GM18867 (cell line): Measurements from ENCODE around the gene IRF9.
A peak's percentile ranks its signal among the peaks of the same experiment; 100 is the strongest.

Experiments used
- ATAC-seq: cut with Tn5 transposase; IDR thresholded peaks from one replicate; pipeline ENCODE4 v1.9.1; 2021; ENCODE audit warnings: mild to moderate bottlenecking, moderate library complexity; ENCODE audit not compliant: unreplicated experiment

The IRF9 gene, protein sequence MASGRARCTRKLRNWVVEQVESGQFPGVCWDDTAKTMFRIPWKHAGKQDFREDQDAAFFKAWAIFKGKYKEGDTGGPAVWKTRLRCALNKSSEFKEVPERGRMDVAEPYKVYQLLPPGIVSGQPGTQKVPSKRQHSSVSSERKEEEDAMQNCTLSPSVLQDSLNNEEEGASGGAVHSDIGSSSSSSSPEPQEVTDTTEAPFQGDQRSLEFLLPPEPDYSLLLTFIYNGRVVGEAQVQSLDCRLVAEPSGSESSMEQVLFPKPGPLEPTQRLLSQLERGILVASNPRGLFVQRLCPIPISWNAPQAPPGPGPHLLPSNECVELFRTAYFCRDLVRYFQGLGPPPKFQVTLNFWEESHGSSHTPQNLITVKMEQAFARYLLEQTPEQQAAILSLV

DNA sequence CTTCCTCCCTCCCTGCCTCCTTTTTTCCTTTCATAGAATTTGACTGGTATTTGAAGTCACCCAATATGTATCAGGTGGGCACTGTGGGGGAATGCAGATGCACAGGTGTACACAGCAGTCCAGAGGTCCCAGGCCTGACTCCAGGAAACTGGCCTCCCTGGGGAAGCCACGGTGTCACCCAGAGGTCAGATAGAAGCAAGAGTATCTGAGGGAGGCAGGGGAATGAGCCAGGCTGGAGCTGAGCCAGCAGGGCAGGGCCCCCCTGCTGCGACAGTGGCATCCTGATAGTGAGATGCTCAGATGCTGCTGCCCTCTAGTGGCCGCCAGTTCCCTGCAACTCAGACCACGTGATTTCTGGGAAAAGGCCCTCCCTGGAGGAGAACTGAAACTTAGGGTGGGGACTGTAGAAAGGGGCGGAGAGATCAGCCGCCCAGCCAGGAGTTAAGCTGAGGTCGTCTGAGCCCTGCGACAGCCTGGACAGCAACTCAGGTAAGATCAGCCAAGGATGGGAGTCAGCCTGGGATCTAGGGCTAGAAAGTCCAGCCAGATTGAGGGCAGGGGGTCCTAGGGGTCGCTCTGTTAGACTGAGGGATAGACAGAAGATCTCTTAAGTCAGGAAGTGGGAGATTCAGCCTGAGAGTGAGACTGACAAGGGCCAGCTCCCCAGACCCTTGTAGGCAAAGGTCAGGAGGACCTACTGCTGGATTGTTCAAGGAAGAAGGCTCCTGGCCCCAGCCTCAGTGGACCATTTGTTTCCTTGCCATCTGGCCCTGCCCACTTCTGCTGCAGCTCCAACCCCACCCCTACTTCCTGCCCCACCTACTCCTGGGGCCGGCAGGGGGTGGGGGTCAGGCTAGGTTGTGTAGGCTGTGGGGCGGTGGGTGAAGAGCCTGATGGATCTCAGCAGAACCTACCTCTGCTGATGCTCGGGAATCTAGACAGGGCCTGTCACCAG, at the start of gene IRF9:
TSS of gene IRF9 (plus strand) at position 416 of the 955 bp plus-strand sequence. CDS start 880 bp downstream, outside the sequence.
- peak; percentile 77 for ATAC-seq

DNA sequence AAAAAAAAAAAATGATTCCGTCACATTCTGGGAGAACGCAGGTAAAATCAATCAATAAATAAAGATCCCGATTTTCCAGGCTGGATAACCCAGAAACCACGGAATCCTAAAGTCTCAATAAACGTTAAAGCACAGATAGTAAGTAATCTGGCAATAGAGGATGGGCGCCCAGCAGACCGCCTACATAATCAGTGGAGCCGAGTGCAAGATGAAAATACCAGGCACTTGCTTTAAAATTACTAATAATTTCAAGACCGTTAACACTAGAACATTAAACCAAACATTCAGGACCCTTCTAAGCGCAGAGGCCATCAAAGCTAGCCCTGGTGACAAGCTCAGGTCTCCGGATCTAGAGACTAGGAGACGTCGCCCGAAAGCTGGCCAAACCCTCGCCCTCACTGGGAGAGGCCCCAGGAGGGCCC, 47.7 kb upstream of the IRF9 start:
- no peak for ATAC-seq

DNA sequence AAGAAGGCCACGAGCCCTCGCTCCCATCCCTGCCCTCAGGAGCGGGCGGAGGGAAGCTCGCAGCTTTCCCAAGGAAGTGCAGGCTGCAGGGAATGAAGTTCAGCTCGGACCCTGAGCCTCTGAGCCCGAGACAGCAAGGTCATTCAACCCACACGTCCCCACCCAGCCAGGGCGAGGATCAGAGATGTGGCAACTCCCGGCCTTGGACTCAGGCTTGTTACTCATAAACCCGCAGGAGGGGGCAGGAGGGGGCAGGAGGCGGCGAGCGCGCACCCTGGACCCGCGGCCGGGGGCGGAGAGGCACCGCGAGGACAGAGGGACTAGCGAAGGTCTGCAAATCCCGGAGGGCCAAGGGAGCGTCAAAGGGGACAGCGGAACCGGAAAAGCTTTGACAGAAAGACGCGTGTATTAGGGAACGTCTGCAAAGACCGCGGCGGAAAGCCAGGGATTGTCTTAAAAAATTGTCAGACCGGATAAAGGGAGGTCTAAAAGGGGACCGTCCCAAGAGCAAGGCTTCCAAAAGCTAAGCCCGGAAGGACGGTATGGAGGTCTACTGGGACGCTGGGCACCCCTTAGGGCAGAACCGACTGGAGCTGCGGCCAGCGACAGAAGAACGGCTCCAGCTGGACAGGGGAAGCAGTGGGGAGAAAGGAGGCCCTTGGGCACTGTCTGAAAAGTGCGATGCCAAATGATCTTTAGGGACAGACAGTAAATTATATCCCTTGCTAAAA, 47.1 kb upstream of the IRF9 start:
- ATAC-seq, result peak; percentile 28

DNA sequence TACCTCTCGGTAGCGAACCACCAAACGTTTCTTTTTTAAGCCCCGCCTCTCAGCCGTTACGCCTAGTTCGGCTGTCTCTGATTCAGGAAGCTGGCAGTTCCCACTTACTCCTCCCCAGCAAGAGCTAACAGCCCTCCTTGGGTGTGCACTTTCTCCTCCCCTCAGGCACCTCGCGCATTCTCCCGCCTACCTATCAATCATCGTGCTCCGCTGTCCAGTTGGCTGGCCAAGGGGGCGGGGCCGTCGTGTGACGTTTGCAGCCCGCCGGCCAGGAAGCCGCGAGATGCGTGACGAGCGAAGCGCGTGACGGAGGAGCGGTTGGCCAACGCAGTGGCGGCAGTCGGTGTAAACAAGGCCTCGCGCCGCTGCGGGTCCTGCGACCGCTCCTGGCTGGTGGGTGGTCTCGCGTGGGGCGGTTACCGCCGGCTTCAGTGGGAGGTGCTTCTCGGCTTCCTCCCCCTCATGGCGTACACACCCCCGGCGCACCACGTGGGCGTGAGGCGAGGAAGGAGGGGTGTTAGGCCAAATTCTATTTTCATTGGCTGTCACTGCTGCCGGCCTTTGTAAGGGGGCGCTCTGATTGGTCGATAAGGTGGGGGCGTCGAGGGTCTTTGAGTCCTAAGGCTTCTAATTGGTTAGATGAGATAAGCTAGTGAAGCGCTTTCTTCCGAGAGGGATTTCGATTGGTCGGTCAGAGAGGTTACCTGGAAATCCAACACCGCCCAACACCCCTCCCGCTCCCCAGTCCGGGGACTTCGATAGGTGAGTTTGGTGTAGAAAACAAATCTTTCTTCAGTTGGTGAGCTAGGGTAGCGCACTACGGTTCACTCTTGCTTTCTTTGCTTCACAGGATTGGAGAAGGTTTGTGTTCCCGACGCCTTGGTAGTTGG, 46.3 kb upstream of the IRF9 start, which contains the start of the genes DCAF11 and NRL:
TSS of gene DCAF11 (plus strand) at position 246 of the 890 bp plus-strand sequence. CDS start 818 bp downstream, outside the sequence.
TSS of gene NRL (minus strand) at position 418 of the 890 bp plus-strand sequence. CDS start 32,101 bp downstream, outside the sequence.
- ATAC-seq, result peak; percentile 83

DNA sequence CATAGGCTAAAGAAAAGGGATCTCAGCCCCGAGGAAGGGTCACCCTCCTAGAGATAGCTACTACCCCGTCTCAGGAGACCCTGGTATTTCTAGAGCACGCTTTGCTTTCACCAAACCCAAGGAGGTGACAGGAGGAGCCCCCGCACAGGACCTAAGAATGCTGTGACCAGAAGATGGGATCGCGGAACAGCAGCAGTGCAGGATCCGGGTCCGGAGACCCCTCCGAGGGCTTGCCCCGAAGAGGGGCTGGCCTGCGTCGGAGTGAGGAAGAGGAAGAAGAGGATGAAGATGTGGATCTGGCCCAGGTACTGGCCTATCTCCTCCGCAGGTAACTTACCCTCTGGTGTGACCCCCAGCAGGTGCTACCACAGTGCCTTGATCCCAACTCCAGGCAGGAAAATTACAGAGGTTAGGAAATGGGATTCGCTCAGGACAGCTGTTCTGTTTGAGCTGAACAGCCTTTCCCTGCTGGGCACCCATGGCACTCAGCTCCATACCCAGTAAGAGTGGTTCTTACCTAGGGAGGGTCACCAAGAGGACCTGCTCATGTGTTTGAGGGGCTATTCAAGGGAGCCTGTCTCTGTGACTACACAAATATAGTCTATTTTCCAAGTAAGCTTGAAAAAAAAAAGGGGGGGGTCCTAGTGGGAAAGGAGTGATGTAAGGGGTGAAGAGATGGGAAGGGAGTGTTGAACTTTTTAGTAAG, 45.5 kb upstream of the IRF9 start:
- ATAC-seq, result no peak

DNA sequence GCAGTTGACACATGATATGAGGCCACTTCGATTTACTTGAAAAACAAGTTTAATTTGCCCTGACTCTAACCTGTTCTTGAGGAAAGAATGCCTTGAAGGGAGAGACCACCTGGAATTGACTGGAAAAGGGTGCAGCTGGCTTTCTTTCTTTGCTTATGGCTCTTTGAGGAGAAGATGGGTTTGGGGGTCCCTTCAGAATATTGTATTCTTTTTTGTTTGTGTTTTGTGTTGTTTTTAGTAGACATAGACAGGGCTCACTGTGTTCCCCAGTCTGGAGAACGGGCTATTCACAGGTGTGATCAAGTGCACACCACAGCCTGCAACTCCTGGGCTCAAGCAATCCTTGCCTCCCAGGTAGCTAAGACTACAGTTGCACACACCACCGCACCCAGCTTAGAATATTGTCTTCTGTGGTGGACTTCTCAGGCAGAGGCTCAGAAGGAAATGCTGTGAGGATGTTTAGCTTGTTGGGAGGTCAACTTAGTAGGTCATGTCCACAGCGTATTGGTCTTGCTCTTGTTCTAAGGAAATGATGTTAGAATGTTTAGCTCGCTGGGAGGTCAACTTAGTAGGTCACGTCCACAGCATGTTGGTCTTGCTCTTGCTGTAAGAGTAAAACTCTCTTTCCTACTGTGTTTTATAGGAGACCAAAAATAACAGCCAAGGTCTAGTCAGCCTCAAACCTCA, 44.8 kb upstream of the IRF9 start:
- ATAC-seq, result no peak

DNA sequence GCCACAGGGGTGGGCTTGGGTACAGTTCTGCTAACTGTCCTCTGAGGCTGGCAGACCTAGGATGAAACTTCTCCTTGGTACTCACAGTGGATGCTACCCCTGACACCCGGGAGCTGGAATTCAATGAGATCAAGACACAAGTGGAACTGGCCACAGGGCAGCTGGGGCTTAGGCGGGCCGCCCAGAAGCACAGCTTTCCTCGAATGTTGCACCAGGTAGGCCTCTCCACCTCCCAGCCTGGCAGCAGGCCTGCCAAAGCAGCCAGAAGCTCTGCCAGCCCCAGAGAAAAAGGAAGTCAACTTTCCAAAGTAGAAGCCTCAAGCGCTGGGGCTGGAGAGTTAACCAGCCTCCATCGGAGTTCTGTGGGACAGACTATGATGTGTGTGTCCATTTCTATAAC, 43.9 kb upstream of the IRF9 start:
- ATAC-seq, result no peak

DNA sequence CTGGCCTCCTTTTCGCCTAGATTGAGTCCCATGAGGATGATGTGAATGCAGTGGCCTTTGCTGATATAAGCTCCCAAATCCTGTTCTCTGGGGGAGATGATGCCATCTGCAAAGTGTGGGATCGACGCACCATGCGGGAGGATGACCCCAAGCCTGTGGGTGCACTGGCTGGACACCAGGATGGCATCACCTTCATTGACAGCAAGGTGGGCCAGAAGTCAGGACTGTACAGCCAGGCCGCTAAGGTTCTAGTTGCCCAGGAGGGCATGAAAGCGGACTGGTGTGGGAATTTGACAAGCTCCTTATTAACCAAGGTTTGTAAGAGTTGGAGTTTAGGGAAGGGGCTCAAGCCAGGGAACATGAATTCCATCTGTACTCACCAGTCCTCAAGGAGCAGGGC, 41.4 kb upstream of the IRF9 start:
- no peak for ATAC-seq

DNA sequence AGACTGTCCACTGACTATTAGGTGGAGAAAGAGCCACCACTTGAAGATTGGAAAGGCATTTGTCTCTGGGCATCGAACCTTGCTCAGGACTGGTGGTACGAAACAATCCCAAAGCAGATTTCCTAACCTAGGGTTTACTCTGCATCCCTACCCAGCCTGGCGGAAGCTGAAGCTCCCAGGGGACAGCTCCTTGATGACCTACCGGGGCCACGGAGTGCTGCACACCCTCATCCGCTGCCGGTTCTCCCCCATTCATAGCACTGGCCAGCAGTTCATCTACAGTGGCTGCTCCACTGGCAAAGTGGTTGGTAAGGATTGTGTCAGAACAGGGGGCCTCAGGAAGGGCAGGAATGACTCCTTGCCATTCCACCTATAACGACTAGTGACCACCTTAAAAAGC, 39.9 kb upstream of the IRF9 start:
- ATAC-seq, result no peak

DNA sequence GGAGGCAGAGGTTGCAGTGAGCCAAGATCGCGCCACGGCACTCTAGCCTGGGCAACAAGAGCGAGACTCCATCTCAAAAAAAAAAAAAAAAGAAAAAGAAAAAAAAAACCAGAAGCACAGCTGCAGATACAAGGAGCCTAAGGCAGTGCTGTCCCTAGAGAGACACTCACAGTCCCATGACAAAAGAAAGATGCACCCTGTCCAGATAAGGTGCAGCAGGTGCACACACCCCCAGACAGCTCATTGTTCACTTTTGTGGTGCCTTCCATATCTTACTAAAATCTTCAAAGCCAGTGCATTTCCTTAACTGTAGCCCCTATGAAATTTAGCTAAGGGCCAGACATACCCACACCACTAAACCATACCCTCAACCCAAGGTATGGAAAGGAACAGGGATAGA, 38.6 kb upstream of the IRF9 start:
- ATAC-seq, result no peak

DNA sequence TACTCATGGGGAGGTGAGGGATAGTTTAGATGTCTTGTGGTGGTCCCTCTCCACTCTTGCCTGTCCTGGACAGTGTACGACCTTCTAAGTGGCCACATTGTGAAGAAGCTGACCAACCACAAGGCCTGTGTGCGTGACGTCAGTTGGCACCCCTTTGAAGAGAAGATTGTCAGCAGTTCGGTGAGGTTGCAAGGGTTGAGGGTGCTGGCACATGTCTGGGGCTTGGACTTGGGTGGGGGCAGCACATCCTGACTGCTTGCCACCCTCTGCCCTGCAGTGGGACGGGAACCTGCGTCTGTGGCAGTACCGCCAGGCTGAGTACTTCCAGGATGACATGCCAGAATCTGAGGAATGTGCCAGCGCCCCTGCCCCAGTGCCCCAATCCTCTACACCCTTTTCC, 38.2 kb upstream of the IRF9 start:
- no peak for ATAC-seq

DNA sequence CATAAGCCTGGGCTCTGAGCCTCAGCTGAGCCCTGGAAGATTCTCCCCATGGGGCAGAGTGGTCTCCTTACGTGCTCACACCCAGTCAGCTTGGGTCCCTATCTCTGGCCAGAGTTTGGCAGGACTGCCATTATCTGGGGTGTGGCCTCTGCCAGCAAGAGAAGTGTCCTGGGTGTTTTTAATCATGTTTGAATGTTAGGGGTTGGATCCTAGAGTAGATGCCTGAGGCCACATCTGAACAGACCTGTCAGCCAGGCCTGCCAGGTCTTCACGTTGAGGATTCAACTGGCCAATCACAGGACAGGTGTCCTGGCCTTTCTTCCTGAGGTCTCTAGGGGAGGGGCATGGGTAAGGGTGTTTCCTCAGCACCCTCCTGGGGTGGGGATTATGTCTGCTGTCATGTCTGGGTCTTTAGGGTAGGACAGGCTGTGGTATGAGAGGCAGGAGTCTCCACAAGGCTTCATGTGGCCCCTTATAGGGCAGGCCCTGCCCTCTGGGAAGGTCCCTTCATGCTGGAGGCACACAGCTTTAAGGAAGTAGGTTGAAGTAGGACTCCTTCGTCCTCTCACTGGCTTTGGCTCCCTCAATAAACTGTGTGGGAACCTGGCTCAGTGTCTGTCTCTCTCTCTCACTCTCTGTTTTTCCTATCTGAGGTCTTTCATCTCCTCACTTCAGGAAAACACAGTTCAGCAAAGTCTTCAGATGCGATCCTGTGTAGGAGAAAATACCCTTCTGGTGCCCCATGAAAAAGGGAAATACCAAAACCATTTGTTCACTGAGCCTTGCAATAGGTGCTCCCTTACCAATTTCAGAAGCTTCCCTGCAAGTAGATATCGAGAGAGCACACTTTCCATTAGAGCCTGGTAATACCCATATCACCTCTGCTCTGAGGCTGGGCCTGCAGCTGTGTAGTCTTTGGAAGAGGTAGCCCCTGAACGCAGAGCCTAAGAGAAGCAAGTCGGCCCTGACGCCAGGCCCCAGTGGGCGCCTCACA, 37.3 kb upstream of the IRF9 start:
- no peak for ATAC-seq

DNA sequence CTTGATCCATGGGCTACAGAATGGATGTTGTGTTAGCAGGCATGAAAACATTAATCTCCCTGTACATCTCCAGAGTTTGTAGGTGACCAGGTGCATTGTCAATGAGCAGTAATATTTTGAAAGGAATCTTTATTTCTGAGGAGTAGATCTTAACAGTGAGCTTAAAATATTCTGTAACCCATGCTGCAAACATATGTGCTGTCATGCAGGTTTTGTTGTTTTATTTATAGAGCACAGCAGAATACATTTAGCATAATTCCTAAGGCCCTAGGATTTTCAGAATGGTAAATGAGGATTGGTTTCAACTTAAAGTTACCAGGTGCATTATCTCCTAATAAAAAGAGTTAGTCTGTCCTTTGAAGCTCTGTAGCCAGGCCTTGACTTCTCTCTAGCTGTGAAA, 34.1 kb upstream of the IRF9 start:
- ATAC-seq, result no peak

DNA sequence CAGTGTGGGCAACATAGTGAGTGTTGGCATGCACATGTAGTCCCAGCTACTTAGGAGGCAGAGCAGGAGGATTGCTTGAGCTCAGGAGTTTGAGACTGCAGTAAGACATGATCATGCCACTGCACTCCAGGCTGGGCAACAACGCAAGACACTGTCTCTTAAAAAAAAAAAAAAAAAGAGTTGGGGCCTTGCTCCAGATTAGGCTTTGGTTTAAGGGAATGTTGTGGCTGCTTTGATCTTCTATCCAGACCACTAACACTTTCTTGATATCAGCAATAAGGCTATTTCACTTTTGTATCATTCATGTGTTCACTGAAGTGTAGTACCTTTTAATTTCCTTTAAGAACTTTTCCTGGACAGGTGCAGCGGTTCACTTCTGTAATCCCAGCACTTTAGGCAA, 33.4 kb upstream of the IRF9 start:
- ATAC-seq, result no peak

DNA sequence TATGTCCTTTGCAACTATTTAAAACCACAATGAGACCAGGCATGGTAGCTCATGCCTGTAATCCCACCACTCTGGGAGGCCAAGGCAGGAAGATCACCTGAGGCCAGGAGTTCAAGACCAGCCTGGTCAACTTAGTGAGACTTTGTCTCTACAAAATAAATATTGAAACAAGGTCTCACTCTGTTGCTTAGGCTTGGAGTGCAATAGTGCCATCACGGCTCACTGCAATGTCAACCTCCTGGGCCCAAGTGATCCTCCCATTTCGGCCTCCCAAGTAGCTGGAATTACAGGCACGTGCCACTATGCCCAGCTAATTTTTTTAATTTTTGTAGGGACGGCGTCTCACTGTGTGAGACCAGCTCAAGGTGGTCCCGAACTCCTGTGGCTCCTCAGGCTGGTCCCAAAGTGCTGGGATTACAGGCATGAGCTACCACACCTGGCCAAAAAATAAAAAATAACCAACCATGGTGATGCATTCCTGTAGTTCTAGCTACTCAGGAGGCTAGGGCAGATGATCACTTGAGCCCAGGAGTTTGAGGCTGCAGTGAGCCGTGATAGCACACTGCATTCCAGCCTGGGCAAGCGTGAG, 31.6 kb upstream of the IRF9 start:
- no peak for ATAC-seq

DNA sequence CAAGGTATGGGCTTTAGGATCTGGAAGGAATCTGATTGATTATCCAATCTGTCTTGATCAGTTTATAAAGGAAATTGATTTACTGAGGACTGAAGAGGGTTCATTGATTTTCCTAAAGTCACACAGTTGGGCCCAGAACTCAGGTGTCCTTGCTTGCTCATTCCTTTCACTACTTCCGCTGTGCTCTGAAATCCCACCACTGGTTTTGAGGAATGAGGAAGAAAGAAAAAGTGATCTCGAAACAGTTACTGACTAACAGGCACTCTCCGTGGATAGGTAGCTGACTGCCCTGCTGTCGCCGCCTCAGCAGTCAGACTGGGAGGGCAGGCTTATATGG, 30.7 kb upstream of the IRF9 start, which contains the start of gene FITM1:
TSS of gene FITM1 (plus strand) at position 280 of the 337 bp plus-strand sequence. CDS start 905 bp downstream, outside the sequence.
- no peak for ATAC-seq
